HPDE6-E6E7 (cell line): Measurements from ENCODE around the gene MYO1D.

ENCODE experiments used
- DNase-seq: peaks from one replicate; pipeline ENCODE4 v3.0.0; 2011; ENCODE audit warnings: missing footprints; ENCODE audit errors: extremely low spot score

The MYO1D gene

GRCh38 chr17:32504166-32504990 is 372.5 kb downstream of the MYO1D start:
- DNase-seq: no peak

GRCh38 chr17:32503251-32504165 is 373.4 kb downstream of the MYO1D start:
- peak; percentile 53 for DNase-seq

- no peak for DNase-seq
Observed at GRCh38 chr17:32502710-32503109, 374.2 kb downstream of the MYO1D start.

- no peak for DNase-seq
Observed at GRCh38 chr17:32502013-32502412, 374.9 kb downstream of the MYO1D start.

GRCh38 chr17:32498391-32498790 is 378.5 kb downstream of the MYO1D start:
- no peak for DNase-seq

- DNase-seq: no peak
Observed at GRCh38 chr17:32497431-32498205, 379.3 kb downstream of the MYO1D start.

- peak; percentile 66 for DNase-seq
Observed at GRCh38 chr17:32496395-32497073, 380.4 kb downstream of the MYO1D start.

- no peak for DNase-seq
Observed at GRCh38 chr17:32495359-32496231, 381.3 kb downstream of the MYO1D start.

GRCh38 chr17:32494621-32495358 is 382.1 kb downstream of the MYO1D start:
- DNase-seq: no peak

GRCh38 chr17:32493976-32494513 is 382.9 kb downstream of the MYO1D start:
- no peak for DNase-seq

GRCh38 chr17:32493571-32493970 is 383.4 kb downstream of the MYO1D start:
- no peak for DNase-seq

- DNase-seq: no peak
Observed at GRCh38 chr17:32492648-32493289, 384.2 kb downstream of the MYO1D start.

GRCh38 chr17:32492264-32492589 is 384.7 kb downstream of the MYO1D start:
- no peak for DNase-seq

GRCh38 chr17:32491371-32492263 is 385.3 kb downstream of the MYO1D start:
- no peak for DNase-seq

- DNase-seq: no peak
Observed at GRCh38 chr17:32490101-32490482, 386.8 kb downstream of the MYO1D start.

- no peak for DNase-seq
Observed at GRCh38 chr17:32489320-32490100, 387.4 kb downstream of the MYO1D start.

GRCh38 chr17:32488604-32489180 is 388.2 kb downstream of the MYO1D start:
- DNase-seq: no peak
